22Rv1 (cell line): Measurements from ENCODE around the gene TMEM17.

Experiments
- CTCF ChIP-seq: fragments of 450-650 bp; IDR thresholded peaks from 2 replicates; pipeline ENCODE4 v1.5.1; 2017; ENCODE audit warnings: mild to moderate bottlenecking
- ZFX ChIP-seq: fragments of 450-650 bp; IDR thresholded peaks from 2 replicates; pipeline ENCODE4 v1.6.1; 2017; ENCODE audit warnings: antibody characterized with exemption, borderline replicate concordance

DNA sequence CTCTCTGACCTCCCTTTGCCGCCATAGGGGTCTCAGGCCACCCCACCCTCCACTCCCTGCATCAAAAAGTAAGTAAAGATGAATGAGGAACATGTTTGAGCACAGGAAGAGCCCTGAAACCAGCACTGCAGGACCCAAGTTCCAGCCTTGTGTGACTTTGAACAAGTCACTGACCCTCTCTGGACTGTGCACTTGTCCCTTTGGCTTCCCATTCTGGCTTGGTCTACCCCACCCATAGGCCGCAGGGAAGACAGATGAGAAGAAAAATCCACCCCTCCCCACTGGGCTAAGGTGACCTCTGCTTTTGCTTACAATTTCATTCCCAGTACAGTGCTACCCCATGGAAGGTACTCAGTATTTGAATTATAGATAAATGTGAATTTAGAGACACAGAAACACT lies 43.8 kb downstream of the TMEM17 start:
- TF ChIP-seq CTCF, result no peak
- TF ChIP-seq ZFX, result no peak
